ENCODE measurements around the gene CELF2. TPM values are rescaled to one million over a fixed set of nuclear protein-coding genes. Genes with fewer than 3 reads are reported as not detected.

Gene CELF2
- total and polyA plus RNA-seq, 2 of the 4 experiments (the other 2 are of a cell fraction) = 3.5 to 6.6 TPM

- POLR2A ChIA-PET (ENCODE audit: unreplicated experiment) = no interaction called here
- Histone ChIP-seq H3K14ac (replicated peaks; ENCODE audit: low read depth, low read length) (no peak overlapping the region), H3K18ac (ENCODE audit: low read depth, low read length) (no peak overlapping the region), H3K27me3 (ENCODE audit: control insufficient read depth, insufficient read depth, low read length) (no peaks in the 10 kb centered on the region), H3K9me3 (ENCODE audit: control insufficient read depth, insufficient read depth, low read length) (no peaks in the 10 kb centered on the region; the same call in 1 of the 2 replicates), H3K79me1 (ENCODE audit: low read depth in 1 of 2, low read length in 2 of 2) (no peaks in the 10 kb centered on the region), H2BK5ac (ENCODE audit: low read depth, low read length, poor library complexity, severe bottlenecking) (no peak overlapping the region), H2BK120ac (ENCODE audit: low read depth, low read length) (no peak overlapping the region), H4K20me1 (ENCODE audit: insufficient read depth, low read length) (no peaks in the 10 kb centered on the region), H3K9me1 (ENCODE audit: insufficient read depth, low read length) (no peaks in the 10 kb centered on the region; the same call in 1 of the 2 replicates), H4K5ac (ENCODE audit: low read depth, low read length) (no peak overlapping the region), H2AFZ (replicated peaks; ENCODE audit: low read length, poor library complexity) (no peak overlapping the region), H2BK20ac (ENCODE audit: low read depth, low read length) (no peak overlapping the region), H2AK9ac (replicated peaks; ENCODE audit: low read depth, low read length, poor library complexity) (no peak overlapping the region), H4K8ac (ENCODE audit: low read depth in 2 of 2, low read length in 2 of 2) (no peak overlapping the region), H2BK15ac (ENCODE audit: low read depth, low read length) (no peak overlapping the region), H3K4me3 (ENCODE audit: insufficient read depth, low read depth, low read length) (no peak overlapping the region), H2AK5ac (ENCODE audit: low read depth, low read length) (no peak overlapping the region), H3K56ac (ENCODE audit: extremely low read depth, insufficient read depth, low read length) (no peak overlapping the region), H3K4me2 (ENCODE audit: low read depth, low read length) (no peak overlapping the region), H3K4me1 (ENCODE audit: control insufficient read depth, insufficient read depth, low read length) (peaks cover 5% of the 10 kb centered on the region), H4K91ac (ENCODE audit: insufficient read depth, low read depth, low read length) (no peak overlapping the region), H3K4ac (ENCODE audit: low read depth, low read length) (no peak overlapping the region), H3K9ac (ENCODE audit: low read depth, low read length) (no peak overlapping the region), H3K36me3 (ENCODE audit: control insufficient read depth, insufficient read depth, low read length) (no peaks in the 10 kb centered on the region), H3K27ac (ENCODE audit: insufficient read depth, low read length) (no peak overlapping the region), H3K23ac (ENCODE audit: low read depth, low read length) (no peak overlapping the region)
- CTCF ChIA-PET = no interaction called here
- intact Hi-C loops (cut with micrococcal nuclease) (no loop called here), in situ Hi-C loops (cut with MboI; ENCODE audit: low sequenced_read_pairs) (no loop called here), dilution Hi-C loops (cut with HindIII; ENCODE audit: low sequenced_read_pairs, unreplicated experiment) (no loop called here)
- 100% methylated on average over 5 of the region's 7 CpGs; no CpG with 5 or more reads in 1 of the 2 experiments for WGBS, 2 experiments (ENCODE audit: extremely low coverage in 2 of 2, insufficient read length in 1 of 2)
- no peak for DNase-seq
- no TSS peak for BruUV-seq (replicated peaks)
- TF ChIP-seq, protein P1, sequence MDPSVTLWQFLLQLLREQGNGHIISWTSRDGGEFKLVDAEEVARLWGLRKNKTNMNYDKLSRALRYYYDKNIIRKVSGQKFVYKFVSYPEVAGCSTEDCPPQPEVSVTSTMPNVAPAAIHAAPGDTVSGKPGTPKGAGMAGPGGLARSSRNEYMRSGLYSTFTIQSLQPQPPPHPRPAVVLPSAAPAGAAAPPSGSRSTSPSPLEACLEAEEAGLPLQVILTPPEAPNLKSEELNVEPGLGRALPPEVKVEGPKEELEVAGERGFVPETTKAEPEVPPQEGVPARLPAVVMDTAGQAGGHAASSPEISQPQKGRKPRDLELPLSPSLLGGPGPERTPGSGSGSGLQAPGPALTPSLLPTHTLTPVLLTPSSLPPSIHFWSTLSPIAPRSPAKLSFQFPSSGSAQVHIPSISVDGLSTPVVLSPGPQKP (IDR thresholded peaks at IDR 0.05; ENCODE audit: borderline replicate concordance, low read depth, low read length) = no peak
- TF ChIP-seq MXI1 (IDR thresholded peaks at IDR 0.05; ENCODE audit: borderline replicate concordance, low read depth, low read length) (no peak), RCOR1 (IDR thresholded peaks at IDR 0.05; ENCODE audit: insufficient replicate concordance, low read length) (no peak), POLR2A (IDR thresholded peaks at IDR 0.05; ENCODE audit: low read depth, low read length) (no peak), FOS (IDR thresholded peaks at IDR 0.05; ENCODE audit: low read depth, low read length) (no peak), NFE2L2 (IDR thresholded peaks at IDR 0.05; ENCODE audit: low read depth, low read length) (no peak), MAFK (IDR thresholded peaks at IDR 0.05; ENCODE audit: low read depth, low read length) (no peak), RAD21 (IDR thresholded peaks at IDR 0.05; ENCODE audit: low read length) (no peak), RFX5 (IDR thresholded peaks at IDR 0.05; ENCODE audit: low read depth, low read length) (no peak), CHD1 (IDR thresholded peaks at IDR 0.05; ENCODE audit: low read depth, low read length) (no peak), CEBPB (IDR thresholded peaks at IDR 0.05; ENCODE audit: low read depth, low read length) (no peak), BHLHE40 (IDR thresholded peaks at IDR 0.05; ENCODE audit: low read depth, low read length) (no peak), MAZ (IDR thresholded peaks at IDR 0.05; ENCODE audit: borderline replicate concordance, low read depth, low read length) (no peak), SMC3 (IDR thresholded peaks at IDR 0.05; ENCODE audit: low read depth, low read length) (no peak)
- TF ChIP-seq, protein P2, sequence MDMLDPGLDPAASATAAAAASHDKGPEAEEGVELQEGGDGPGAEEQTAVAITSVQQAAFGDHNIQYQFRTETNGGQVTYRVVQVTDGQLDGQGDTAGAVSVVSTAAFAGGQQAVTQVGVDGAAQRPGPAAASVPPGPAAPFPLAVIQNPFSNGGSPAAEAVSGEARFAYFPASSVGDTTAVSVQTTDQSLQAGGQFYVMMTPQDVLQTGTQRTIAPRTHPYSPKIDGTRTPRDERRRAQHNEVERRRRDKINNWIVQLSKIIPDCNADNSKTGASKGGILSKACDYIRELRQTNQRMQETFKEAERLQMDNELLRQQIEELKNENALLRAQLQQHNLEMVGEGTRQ (IDR thresholded peaks at IDR 0.05; ENCODE audit: low read depth, low read length) = no peak
- TF ChIP-seq, protein P3, sequence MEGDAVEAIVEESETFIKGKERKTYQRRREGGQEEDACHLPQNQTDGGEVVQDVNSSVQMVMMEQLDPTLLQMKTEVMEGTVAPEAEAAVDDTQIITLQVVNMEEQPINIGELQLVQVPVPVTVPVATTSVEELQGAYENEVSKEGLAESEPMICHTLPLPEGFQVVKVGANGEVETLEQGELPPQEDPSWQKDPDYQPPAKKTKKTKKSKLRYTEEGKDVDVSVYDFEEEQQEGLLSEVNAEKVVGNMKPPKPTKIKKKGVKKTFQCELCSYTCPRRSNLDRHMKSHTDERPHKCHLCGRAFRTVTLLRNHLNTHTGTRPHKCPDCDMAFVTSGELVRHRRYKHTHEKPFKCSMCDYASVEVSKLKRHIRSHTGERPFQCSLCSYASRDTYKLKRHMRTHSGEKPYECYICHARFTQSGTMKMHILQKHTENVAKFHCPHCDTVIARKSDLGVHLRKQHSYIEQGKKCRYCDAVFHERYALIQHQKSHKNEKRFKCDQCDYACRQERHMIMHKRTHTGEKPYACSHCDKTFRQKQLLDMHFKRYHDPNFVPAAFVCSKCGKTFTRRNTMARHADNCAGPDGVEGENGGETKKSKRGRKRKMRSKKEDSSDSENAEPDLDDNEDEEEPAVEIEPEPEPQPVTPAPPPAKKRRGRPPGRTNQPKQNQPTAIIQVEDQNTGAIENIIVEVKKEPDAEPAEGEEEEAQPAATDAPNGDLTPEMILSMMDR (conservative IDR thresholded peaks at IDR 0.05; ENCODE audit: low read depth, low read length) = no peak
- ATAC-seq (ENCODE audit: low read depth) = no peak
Observed at GRCh38 chr10:11240641-11241040, 223.0 kb downstream of the CELF2 start.
